IMR-90 (cell line): Measurements from ENCODE around the gene ZNF284. TPM values are rescaled to one million over a fixed set of nuclear protein-coding genes. Genes with fewer than 3 reads are reported as not detected.

Source experiments
- ATAC-seq: fragments of 200-7000 bp; cut with Tn5 transposase; 2 replicates; pipeline ENCODE4 v1.9.1; 2020; ENCODE audit warnings: low read depth, mild to moderate bottlenecking, moderate library complexity
- BruUV-seq: library from RNA; stranded (reverse); fragments of 400-500 nt; replicated peaks from 2 replicates; lab custom pipeline; 2021; lab: Mats Ljungman, UMichigan
- CTCF ChIA-PET: fragments of 300-600 bp; formaldehyde crosslinking; extraction: SDS; loops from one replicate; lab custom pipeline; 2021; ENCODE audit warnings: antibody characterized with exemption; lab: Yijun Ruan, JAX
- POLR2A ChIA-PET: fragments of 300-600 bp; sonication (Branson Sonifier 250); formaldehyde crosslinking; loops from one replicate; lab custom pipeline; 2022; ENCODE audit warnings: antibody characterized with exemption; ENCODE audit not compliant: unreplicated experiment; lab: Charles Lee
- DNase-seq: peaks from one replicate; pipeline ENCODE4 v3.0.0; 2013
- H2AFZ ChIP-seq: replicated peaks from 2 replicates; pipeline ENCODE3; 2013; ENCODE audit warnings: low read length, mild to moderate bottlenecking; ENCODE audit not compliant: poor library complexity
- H2AK5ac ChIP-seq: 2 replicates; pipeline ENCODE4 v1.6.1; 2013; ENCODE audit warnings: low read depth, low read length, inconsistent platforms
- H2AK9ac ChIP-seq: replicated peaks from 2 replicates; pipeline ENCODE3; 2013; ENCODE audit warnings: mild to moderate bottlenecking, low read depth, low read length, moderate library complexity; ENCODE audit not compliant: poor library complexity
- H2BK120ac ChIP-seq: 2 replicates; pipeline ENCODE4 v1.6.1; 2013; ENCODE audit warnings: low read depth, low read length, inconsistent platforms
- H2BK15ac ChIP-seq: 3 replicates; pipeline ENCODE4 v1.6.1; 2013; ENCODE audit warnings: low read depth, low read length, inconsistent platforms
- H2BK20ac ChIP-seq: 2 replicates; pipeline ENCODE4 v1.6.1; 2013; ENCODE audit warnings: low read depth, mild to moderate bottlenecking, inconsistent platforms, low read length, moderate library complexity
- H2BK5ac ChIP-seq: 2 replicates; pipeline ENCODE4 v1.6.1; 2013; ENCODE audit warnings: mild to moderate bottlenecking, low read depth, low read length, inconsistent platforms; ENCODE audit not compliant: poor library complexity, severe bottlenecking
- H3K14ac ChIP-seq: replicated peaks from 2 replicates; pipeline ENCODE4 v1.6.1; 2013; ENCODE audit warnings: low read depth, low read length, inconsistent platforms
- H3K18ac ChIP-seq: 2 replicates; pipeline ENCODE4 v1.6.1; 2013; ENCODE audit warnings: low read depth, low read length, control low read depth
- H3K23ac ChIP-seq: 2 replicates; pipeline ENCODE4 v1.6.1; 2013; ENCODE audit warnings: low read depth, low read length, inconsistent platforms
- H3K27ac ChIP-seq: 2 replicates; pipeline ENCODE4 v1.5.1; 2013; ENCODE audit warnings: mild to moderate bottlenecking, control low read depth, low read length; ENCODE audit not compliant: insufficient read depth
- H3K27me3 ChIP-seq: 2 replicates; pipeline ENCODE4 v1.6.1; 2013; ENCODE audit warnings: low read length; ENCODE audit not compliant: control insufficient read depth, insufficient read depth
- H3K36me3 ChIP-seq: 2 replicates; pipeline ENCODE4 v1.6.1; 2013; ENCODE audit warnings: low read length, mixed read lengths; ENCODE audit not compliant: control insufficient read depth, insufficient read depth
- H3K4ac ChIP-seq: 2 replicates; pipeline ENCODE4 v1.6.1; 2013; ENCODE audit warnings: low read depth, low read length, inconsistent platforms
- H3K4me1 ChIP-seq: 2 replicates; pipeline ENCODE4 v1.6.1; 2013; ENCODE audit warnings: low read length, mixed read lengths; ENCODE audit not compliant: control insufficient read depth, insufficient read depth
- H3K4me2 ChIP-seq: 2 replicates; pipeline ENCODE4 v1.6.1; 2013; ENCODE audit warnings: low read depth, mild to moderate bottlenecking, control low read depth, low read length, moderate library complexity
- H3K4me3 ChIP-seq: 2 replicates; pipeline ENCODE4 v1.5.1; 2013; ENCODE audit warnings: low read depth, mild to moderate bottlenecking, control low read depth, low read length, moderate library complexity; ENCODE audit not compliant: insufficient read depth
- H3K56ac ChIP-seq: 2 replicates; pipeline ENCODE4 v1.6.1; 2013; ENCODE audit warnings: low read length, inconsistent platforms; ENCODE audit not compliant: insufficient read depth; ENCODE audit errors: extremely low read depth
- H3K79me1 ChIP-seq, 2 experiments: 2 replicates each; pipeline ENCODE4 v1.6.1; 2013; ENCODE audit warnings: low read length in 2 of 2, inconsistent platforms in 1 of 2, low read depth in 1 of 2
- H3K9ac ChIP-seq: 2 replicates; pipeline ENCODE4 v1.6.1; 2013; ENCODE audit warnings: low read depth, low read length, control low read depth
- H3K9me1 ChIP-seq: 2 replicates; pipeline ENCODE4 v1.6.1; 2013; ENCODE audit warnings: low read length, inconsistent platforms; ENCODE audit not compliant: insufficient read depth
- H3K9me3 ChIP-seq: 2 replicates; pipeline ENCODE4 v1.6.1; 2013; ENCODE audit warnings: low read length; ENCODE audit not compliant: control insufficient read depth, insufficient read depth
- H4K20me1 ChIP-seq: 2 replicates; pipeline ENCODE4 v1.6.1; 2013; ENCODE audit warnings: low read length, inconsistent platforms; ENCODE audit not compliant: insufficient read depth
- H4K5ac ChIP-seq: 2 replicates; pipeline ENCODE4 v1.6.1; 2013; ENCODE audit warnings: mild to moderate bottlenecking, low read depth, low read length, control low read depth
- H4K8ac ChIP-seq, 2 experiments: 2 replicates each; pipeline ENCODE4 v1.6.1; 2013; ENCODE audit warnings: low read depth in 2 of 2, low read length in 2 of 2, control low read depth in 1 of 2, inconsistent platforms in 1 of 2
- H4K91ac ChIP-seq: 2 replicates; pipeline ENCODE4 v1.6.1; 2013; ENCODE audit warnings: low read depth, low read length, inconsistent platforms; ENCODE audit not compliant: insufficient read depth
- BHLHE40 ChIP-seq: fragments of 150-350 bp; IDR thresholded peaks from 2 replicates; pipeline ENCODE4 v1.6.1; 2016; ENCODE audit warnings: mild to moderate bottlenecking, low read depth, low read length
- CHD1 ChIP-seq: IDR thresholded peaks from 2 replicates; pipeline ENCODE4 v1.6.1; 2012; ENCODE audit warnings: low read depth, low read length, improper control_type of control experiment
- CTCF ChIP-seq: conservative IDR thresholded peaks from 2 replicates; pipeline ENCODE4 v1.5.1; 2012; ENCODE audit warnings: mild to moderate bottlenecking, low read depth, low read length, improper control_type of control experiment
- MAFK ChIP-seq: IDR thresholded peaks from 2 replicates; pipeline ENCODE4 v1.6.1; 2012; ENCODE audit warnings: low read depth, low read length, improper control_type of control experiment
- SMC3 ChIP-seq: fragments of 150-350 bp; IDR thresholded peaks from 2 replicates; pipeline ENCODE4 v1.6.1; 2016; ENCODE audit warnings: low read depth, mild to moderate bottlenecking, antibody characterized with exemption, low read length, moderate library complexity
- USF2 ChIP-seq: fragments of 150-350 bp; IDR thresholded peaks from 2 replicates; pipeline ENCODE4 v1.6.1; 2017; ENCODE audit warnings: mild to moderate bottlenecking, antibody characterized with exemption, low read length, low read depth
- WGBS, 2 experiments: methylation state at CpG; one replicate each; pipeline versions ENCODE4 v1.1.5 to v1.1.7; 2013; ENCODE audit warnings: missing lambda C conversion rate in 2 of 2; ENCODE audit not compliant: insufficient read length in 1 of 2; ENCODE audit errors: extremely low coverage in 2 of 2; 5-methylcytosine and 5-hydroxymethylcytosine counted together
- dilution Hi-C: fragments of 300-500 bp; cut with HindIII; formaldehyde crosslinking; loops from one replicate; pipeline ENCODE4 v1.14.3; 2018; ENCODE audit warnings: low sequenced_read_pairs; ENCODE audit not compliant: unreplicated experiment
- in situ Hi-C: fragments of 300-500 bp; cut with MboI; formaldehyde crosslinking; loops from 3 replicates; pipeline ENCODE4 v1.14.3; 2019; ENCODE audit warnings: low sequenced_read_pairs, inconsistent platforms, mixed read lengths
- intact Hi-C: fragments of 100-400 bp; cut with micrococcal nuclease; formaldehyde crosslinking; loops from 2 replicates; pipeline ENCODE4 v1.10.0; 2022
- polyA plus RNA-seq, 3 experiments: library from polyadenylated mRNA; depleted of rRNA; stranded (reverse); fragments of >200 nt; gene quantifications; 2 replicates each; pipeline ENCODE4 v1.2.3, GENCODE V29; 2012; ENCODE audit warnings: low replicate concordance in 1 of 3
- total RNA-seq: library from RNA; depleted of rRNA; stranded (reverse); fragments of >200 nt; gene quantifications from 2 replicates; pipeline ENCODE4 v1.2.3, GENCODE V29; 2012

The ZNF284 gene
- total and polyA plus RNA-seq, 2 of the 4 experiments (the other 2 are of a cell fraction) = 1.2 to 4.1 TPM

GRCh38 chr19:44066305-44066704 is 5.7 kb upstream of the ZNF284 start:
- no peak overlapping the region for H3K4ac ChIP-seq
- dilution Hi-C loops = no loop called here
- H3K36me3 ChIP-seq = peaks cover 37% of the 10 kb centered on the region
- H3K9ac ChIP-seq = no peak overlapping the region
- 60% methylated on average over 1 of the region's 3 CpGs; no CpG with 5 or more reads in 1 of the 2 experiments for WGBS, 2 experiments
- POLR2A ChIA-PET = no interaction called here
- H2AFZ ChIP-seq = no peak overlapping the region
- H3K4me1 ChIP-seq = no peaks in the 10 kb centered on the region
- H3K27me3 ChIP-seq = no peaks in the 10 kb centered on the region
- no peak overlapping the region for H3K18ac ChIP-seq
- intact Hi-C loops = no loop called here
- no peak for DNase-seq
- no peak overlapping the region for H4K91ac ChIP-seq
- no TSS peak for BruUV-seq
- H3K9me3 ChIP-seq = peaks cover 22% of the 10 kb centered on the region
- no peaks in the 10 kb centered on the region for H3K9me1 ChIP-seq
- CTCF ChIA-PET = no interaction called here
- no peak overlapping the region for H3K27ac ChIP-seq
- ATAC-seq = no peak
- H2BK15ac ChIP-seq = no peak overlapping the region
- H3K23ac ChIP-seq = no peak overlapping the region
- H2AK5ac ChIP-seq = no peak overlapping the region
- no peak overlapping the region for H2BK120ac ChIP-seq
- no peak overlapping the region for H4K8ac ChIP-seq
- TF ChIP-seq CTCF (no peak), SMC3 (no peak), USF2 (no peak), CHD1 (no peak), BHLHE40 (no peak), MAFK (no peak)
- in situ Hi-C loops = no loop called here
- no peak overlapping the region for H3K4me2 ChIP-seq
- no peak overlapping the region for H2BK20ac ChIP-seq
- no peak overlapping the region for H4K5ac ChIP-seq
- no peak overlapping the region for H3K4me3 ChIP-seq
- H2BK5ac ChIP-seq = no peak overlapping the region
- no peak overlapping the region for H3K14ac ChIP-seq
- H3K56ac ChIP-seq = no peak overlapping the region
- H4K20me1 ChIP-seq = no peaks in the 10 kb centered on the region
- H2AK9ac ChIP-seq = no peak overlapping the region
- peaks cover 0 to 5% of the 10 kb centered on the region in 2 experiments; a peak in 1 of 4 replicates for H3K79me1 ChIP-seq
